ENCODE measurements around the gene ADGRG1.

ADGRG1 gene

DNA sequence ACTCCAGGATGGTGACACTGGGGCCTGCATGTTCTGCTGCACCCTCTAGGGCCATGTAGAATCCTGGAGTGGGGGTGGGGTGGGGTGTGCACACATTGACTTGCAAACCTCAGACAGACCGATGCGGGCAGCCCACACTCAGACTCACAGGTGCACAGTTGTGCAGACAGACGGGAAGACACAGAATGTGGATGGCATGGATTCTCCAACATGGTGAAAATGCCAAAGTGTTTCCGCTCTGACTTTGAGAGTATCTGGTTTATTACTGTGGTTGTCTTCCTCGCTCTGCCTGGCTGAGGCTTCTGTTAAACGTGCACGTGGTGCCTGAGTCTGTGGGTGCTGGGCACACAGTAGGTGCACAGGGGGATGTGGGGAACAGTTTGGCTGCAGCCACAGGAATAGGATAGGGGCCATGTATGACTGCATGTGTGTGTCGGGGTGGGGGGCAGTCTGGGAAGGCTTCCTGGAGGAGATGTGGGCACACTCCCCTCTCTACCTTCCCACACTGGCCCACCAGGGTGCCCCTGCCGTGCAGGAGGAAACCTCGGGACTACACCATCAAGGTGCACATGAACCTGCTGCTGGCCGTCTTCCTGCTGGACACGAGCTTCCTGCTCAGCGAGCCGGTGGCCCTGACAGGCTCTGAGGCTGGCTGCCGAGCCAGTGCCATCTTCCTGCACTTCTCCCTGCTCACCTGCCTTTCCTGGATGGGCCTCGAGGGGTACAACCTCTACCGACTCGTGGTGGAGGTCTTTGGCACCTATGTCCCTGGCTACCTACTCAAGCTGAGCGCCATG, 30.6 kb downstream of the ADGRG1 start:
- TF ChIP-seq, protein P1, sequence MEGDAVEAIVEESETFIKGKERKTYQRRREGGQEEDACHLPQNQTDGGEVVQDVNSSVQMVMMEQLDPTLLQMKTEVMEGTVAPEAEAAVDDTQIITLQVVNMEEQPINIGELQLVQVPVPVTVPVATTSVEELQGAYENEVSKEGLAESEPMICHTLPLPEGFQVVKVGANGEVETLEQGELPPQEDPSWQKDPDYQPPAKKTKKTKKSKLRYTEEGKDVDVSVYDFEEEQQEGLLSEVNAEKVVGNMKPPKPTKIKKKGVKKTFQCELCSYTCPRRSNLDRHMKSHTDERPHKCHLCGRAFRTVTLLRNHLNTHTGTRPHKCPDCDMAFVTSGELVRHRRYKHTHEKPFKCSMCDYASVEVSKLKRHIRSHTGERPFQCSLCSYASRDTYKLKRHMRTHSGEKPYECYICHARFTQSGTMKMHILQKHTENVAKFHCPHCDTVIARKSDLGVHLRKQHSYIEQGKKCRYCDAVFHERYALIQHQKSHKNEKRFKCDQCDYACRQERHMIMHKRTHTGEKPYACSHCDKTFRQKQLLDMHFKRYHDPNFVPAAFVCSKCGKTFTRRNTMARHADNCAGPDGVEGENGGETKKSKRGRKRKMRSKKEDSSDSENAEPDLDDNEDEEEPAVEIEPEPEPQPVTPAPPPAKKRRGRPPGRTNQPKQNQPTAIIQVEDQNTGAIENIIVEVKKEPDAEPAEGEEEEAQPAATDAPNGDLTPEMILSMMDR (IDR thresholded peaks at IDR 0.05; ENCODE audit: control insufficient read depth, extremely low read depth, insufficient read depth): no peak
- no peak overlapping the region for H3K4me3 ChIP-seq (ENCODE audit: low read depth, low read length)
- no peak for DNase-seq (ENCODE audit: low read depth)

DNA sequence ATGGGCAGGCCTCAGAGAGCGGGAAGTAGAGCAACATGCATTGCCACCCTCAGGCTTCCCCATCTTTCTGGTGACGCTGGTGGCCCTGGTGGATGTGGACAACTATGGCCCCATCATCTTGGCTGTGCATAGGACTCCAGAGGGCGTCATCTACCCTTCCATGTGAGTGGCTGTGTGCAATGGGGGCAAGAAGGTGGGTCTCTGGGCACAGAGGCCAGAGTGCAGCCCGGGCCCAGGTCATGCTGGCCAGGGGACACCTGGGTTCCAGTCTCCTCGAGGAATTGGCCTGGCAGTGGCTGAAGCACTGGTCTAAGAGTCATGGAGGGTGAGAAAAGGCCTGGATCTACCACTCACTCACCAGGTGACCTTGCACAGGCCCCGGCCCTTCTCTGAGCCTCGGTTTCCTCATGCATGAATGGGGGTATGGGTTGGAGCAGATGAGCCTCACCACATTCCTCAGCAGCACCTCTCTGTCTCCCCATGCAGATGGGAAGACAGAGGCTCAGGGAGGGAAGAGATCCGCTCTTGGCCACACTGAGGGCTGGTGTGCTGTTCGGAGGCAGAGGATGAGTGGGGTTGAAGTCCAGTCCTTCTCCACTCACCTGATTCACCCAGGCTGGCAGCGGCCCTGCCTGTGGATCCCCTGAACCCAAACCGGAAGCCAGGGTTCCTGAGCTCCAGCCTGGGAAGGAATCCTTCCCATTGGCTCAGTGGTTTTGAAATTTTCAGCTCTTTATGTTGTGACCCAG, 32.5 kb downstream of the ADGRG1 start:
- TF ChIP-seq, protein P1 (IDR thresholded peaks at IDR 0.05; ENCODE audit: control insufficient read depth, extremely low read depth, insufficient read depth): no peak
- no peak overlapping the region for H3K4me3 ChIP-seq (ENCODE audit: low read depth, low read length)
- DNase-seq (ENCODE audit: low read depth): no peak

GRCh38 chr16:57661510-57661909, 33.1 kb downstream of the ADGRG1 start:
- TF ChIP-seq, protein P1 (IDR thresholded peaks at IDR 0.05; ENCODE audit: control insufficient read depth, extremely low read depth, insufficient read depth): no peak
- no peak overlapping the region for H3K4me3 ChIP-seq (ENCODE audit: low read depth, low read length)
- no peak for DNase-seq (ENCODE audit: low read depth)

DNA sequence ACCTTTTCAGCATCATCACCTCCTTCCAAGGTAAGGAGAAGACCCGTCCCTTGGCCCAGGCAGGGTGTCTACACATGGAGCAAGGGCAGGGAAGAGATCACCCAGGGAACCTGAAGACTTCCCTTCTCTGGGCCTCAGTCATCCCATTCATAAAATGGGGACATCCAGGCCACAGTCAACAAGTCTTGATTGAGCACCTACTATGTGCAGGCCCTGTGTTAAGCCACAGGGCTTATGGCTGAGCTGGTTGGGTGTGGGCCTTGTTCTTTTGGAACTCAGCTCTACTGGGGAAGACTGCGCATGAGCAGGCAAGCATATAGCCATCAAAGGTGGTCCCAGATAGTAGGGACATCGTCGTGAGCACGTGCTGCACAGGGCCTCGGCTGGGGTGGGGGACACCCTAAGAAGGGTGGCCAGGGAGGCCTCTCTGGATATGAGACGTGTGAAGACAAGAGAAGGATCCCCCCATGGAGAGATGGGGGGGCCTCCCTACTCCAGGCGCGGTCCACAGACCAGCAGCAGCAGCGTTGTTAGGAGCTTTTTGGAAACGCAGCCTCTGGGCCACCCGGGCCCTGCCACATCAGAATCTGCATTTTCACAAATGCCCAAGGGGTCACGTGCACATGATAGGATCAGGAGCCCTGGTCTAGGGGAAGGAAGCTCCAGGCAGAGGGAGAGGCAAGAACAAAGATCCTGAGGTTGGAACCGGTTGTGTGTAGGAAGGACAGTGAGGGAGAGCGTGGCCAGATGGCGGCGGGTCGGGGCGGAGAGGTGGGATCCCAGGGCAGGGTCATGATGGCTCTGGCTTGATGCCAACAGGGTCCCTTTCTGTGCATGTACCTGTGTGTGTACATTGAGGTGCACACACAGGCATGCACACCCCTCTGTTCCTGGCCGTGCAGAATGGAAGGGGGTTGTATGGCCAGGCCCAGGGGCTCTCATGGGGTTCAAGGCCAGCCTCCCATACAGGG, 33.8 kb downstream of the ADGRG1 start:
- H3K4me3 ChIP-seq (ENCODE audit: low read depth, low read length): no peak overlapping the region
- no peak for DNase-seq (ENCODE audit: low read depth)
- TF ChIP-seq, protein P1 (IDR thresholded peaks at IDR 0.05; ENCODE audit: control insufficient read depth, extremely low read depth, insufficient read depth): no peak

DNA sequence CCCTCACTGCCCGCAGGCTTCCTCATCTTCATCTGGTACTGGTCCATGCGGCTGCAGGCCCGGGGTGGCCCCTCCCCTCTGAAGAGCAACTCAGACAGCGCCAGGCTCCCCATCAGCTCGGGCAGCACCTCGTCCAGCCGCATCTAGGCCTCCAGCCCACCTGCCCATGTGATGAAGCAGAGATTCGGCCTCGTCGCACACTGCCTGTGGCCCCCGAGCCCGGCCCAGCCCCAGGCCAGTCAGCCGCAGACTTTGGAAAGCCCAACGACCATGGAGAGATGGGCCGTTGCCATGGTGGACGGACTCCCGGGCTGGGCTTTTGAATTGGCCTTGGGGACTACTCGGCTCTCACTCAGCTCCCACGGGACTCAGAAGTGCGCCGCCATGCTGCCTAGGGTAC, 35.0 kb downstream of the ADGRG1 start:
- no peak for DNase-seq (ENCODE audit: low read depth)

More for the DNA sequence above, 35.0 kb downstream of the ADGRG1 start:
- H3K4me3 ChIP-seq (ENCODE audit: low read depth, low read length): no peak overlapping the region
- TF ChIP-seq, protein P1 (IDR thresholded peaks at IDR 0.05; ENCODE audit: control insufficient read depth, extremely low read depth, insufficient read depth): no peak

All from LNCaP clone FGC (cell line).